Kidney glomerular epithelial cell (primary cell): ENCODE data around the gene DOCK4.

Experiments used
- DNase-seq: peaks from one replicate; lab custom pipeline; 2025; lab: John Stamatoyannopoulos, UW

The DOCK4 gene

GRCh38 chr7:112007185-112007584 is 199.0 kb downstream of the DOCK4 start:
- no peak for DNase-seq

GRCh38 chr7:112006071-112006470 is 200.1 kb downstream of the DOCK4 start:
- DNase-seq = no peak

DNA sequence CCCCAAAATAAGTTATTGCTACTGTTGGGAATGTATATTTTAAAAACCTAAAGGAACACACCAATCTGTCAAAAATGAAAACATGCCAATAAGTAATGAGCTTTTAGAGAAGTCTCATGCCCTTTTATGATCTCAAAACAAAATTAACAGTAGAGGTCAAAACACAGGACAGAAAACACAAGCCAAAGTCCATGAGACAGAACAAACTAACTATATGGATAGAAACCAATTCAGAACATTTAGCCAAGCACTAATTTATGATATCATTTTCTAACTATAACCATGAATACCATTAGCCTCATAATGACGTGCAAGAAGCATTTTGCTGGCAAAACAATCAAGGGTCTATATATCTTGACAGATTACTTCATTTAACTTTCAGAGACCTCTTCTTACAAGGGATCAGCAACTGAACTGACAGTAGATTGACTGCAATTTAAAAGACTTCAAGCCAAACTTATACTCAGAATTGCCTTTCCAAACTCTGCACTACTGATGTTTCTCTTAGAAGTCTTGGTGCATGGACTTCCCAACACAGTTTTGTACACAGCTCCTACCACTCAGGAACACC is 200.9 kb downstream of the DOCK4 start:
- DNase-seq = no peak

DNA sequence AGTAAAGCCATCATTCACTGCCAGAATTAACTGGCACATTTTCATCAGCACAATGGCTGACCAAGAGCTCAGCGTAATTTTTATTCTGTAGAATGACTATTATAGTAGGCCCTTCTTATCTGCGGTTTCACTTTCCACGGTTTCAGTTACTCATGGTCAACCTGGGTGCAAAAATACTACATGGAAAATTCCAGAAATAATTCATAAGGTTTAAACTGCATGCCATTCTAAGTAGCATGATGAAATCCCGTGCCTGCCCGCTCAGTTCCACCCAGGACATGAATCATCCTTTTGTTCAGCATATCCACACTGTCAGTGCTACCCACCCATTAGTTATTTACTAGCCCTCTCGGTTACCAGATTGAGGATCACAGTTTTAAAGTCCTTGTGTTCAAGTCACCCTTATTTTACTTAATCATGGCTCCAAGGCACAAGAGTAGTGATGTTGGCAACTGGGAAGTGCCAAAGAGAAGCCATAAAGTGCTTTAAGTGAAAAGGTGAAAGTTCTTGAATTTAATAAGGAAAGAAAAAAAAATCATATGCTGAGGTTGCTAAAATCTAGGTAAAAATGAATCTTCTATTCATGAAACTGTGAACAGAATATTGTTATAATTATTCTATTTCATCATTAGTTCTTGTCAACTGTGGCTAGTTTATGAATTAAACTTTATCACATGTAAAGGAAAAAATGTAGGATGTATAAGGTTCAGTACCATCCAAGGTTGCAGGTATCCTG is 204.9 kb downstream of the DOCK4 start:
- DNase-seq = peak; percentile 87

DNA sequence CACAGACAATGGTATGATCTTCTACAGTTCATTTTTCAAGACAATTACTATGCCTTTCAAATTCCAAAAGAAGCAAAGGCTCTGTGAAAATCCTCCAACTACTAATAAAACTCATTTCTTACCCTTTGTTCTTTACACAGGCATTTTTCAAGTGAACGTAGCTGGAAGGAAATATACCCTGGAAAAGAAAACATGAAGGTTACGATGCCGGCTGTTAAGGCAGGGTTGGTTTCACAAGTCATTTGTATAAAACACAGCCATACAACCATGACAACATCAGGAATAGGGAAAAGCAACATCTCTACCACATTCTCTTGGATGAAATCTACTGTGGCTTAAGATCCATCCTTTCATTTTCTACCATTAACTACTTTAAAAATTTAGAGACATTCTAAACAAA is 207.9 kb downstream of the DOCK4 start:
- DNase-seq = no peak

- DNase-seq = no peak
Measured at GRCh38 chr7:111997546-111997945, 208.7 kb downstream of the DOCK4 start.

DNA sequence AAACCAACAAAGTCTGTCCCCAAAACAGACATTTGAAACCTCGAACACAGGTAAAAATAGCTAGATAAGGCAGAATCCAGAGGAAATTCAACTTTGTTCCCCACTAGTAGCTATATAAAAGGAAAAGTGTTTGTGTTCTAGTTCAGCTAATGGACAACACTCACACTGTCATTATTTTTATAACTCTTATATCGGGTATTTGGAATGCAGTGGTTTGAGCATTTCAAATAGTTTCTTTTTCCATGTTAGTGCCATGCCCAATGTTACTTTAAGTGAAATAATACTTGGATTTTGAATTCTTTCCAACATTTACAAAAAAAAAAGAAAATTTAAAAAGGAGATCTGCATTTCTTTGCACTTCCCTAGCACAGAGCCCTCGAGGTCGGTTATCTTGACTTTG is 213.6 kb downstream of the DOCK4 start:
- DNase-seq = peak; percentile 13

- no peak for DNase-seq
Measured at GRCh38 chr7:111990643-111991042, 215.6 kb downstream of the DOCK4 start.

- DNase-seq = no peak
Measured at GRCh38 chr7:111987886-111988285, 218.3 kb downstream of the DOCK4 start.

GRCh38 chr7:111987115-111987826 is 218.9 kb downstream of the DOCK4 start:
- DNase-seq = no peak

GRCh38 chr7:111986601-111987000 is 219.6 kb downstream of the DOCK4 start:
- DNase-seq = no peak

GRCh38 chr7:111985798-111986197 is 220.4 kb downstream of the DOCK4 start:
- no peak for DNase-seq

GRCh38 chr7:111982804-111983203 is 223.4 kb downstream of the DOCK4 start:
- peak; percentile 51 for DNase-seq

DNA sequence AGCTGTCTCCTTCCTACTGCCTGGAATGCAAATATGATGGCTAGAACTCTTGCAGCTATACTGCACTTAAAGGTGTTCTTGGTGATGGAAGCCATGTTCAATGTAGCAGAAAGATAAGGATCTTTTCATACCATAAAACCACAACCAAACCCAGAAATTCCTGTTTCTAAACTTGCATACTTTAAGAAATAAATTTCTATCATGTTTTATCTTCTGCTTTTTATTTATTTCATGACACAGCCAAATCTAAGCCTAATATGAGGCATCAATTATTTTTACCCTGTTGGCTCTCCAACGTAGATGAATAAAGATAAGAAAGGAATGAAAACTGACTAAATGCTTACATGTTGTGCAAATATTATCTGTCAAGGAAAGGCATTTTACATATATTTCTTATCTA is 224.1 kb downstream of the DOCK4 start:
- DNase-seq = no peak

- DNase-seq = no peak
Measured at GRCh38 chr7:111980725-111981124, 225.5 kb downstream of the DOCK4 start.

- no peak for DNase-seq
Measured at GRCh38 chr7:111975346-111975745, 230.9 kb downstream of the DOCK4 start.

- DNase-seq = no peak
Measured at GRCh38 chr7:111960984-111961383, 245.2 kb downstream of the DOCK4 start.

DNA sequence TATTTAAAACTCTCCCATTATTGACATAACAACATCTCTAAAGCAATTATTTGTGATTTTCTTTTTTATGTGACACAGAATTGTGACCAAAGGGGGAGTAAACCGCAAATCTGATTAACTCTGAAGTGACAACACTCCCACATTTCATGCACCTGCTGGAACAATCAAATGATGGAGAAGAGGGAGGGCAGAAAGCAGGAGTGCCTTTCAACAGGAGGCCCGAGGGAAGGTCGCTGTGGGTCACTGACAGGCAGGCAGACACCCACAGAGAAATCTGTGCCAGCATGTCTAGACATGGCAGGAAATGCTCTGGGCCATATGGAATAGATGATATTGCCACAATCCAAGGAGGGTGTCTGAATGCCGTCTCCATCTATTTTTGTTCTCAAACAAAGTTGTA is 247.3 kb downstream of the DOCK4 start:
- peak; percentile 30 for DNase-seq

DNA sequence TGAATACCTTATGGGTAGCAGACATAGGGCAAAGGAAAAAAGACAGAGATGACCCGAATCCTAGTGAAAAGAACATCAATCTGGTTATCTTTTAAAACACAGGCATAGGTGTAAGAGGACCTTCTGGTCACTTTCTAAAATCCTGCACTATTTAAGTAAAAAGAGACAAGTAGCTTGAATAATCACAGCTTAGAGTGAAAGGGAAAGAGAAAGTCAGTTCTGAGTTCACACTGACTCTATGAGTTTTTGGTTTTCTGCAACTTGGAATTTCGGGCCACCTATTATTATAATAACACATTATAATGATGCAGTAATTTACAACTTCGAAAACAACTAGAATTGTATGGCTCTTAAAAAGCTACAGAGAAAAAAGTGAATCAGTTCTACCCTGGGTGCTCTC is 247.8 kb downstream of the DOCK4 start:
- no peak for DNase-seq

DNA sequence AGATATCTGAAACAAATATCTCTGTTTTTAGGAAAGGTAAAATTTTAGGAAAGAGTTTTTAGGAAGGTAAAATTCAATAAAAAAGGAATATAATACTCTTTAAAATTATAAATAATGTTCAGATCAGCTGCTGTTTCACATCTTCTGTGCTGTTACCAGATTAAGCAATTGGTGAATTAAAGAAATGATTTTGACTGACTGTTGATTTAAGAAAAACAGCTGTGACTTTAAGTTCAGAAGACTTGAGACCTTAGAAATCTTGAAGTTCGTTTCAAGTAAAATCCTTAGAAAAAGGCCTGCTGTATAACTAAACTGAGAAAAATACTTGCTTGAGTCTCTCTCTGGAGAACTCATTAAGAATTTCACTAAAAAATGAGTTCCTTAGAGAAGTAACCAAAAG is 250.6 kb downstream of the DOCK4 start:
- DNase-seq = no peak

DNA sequence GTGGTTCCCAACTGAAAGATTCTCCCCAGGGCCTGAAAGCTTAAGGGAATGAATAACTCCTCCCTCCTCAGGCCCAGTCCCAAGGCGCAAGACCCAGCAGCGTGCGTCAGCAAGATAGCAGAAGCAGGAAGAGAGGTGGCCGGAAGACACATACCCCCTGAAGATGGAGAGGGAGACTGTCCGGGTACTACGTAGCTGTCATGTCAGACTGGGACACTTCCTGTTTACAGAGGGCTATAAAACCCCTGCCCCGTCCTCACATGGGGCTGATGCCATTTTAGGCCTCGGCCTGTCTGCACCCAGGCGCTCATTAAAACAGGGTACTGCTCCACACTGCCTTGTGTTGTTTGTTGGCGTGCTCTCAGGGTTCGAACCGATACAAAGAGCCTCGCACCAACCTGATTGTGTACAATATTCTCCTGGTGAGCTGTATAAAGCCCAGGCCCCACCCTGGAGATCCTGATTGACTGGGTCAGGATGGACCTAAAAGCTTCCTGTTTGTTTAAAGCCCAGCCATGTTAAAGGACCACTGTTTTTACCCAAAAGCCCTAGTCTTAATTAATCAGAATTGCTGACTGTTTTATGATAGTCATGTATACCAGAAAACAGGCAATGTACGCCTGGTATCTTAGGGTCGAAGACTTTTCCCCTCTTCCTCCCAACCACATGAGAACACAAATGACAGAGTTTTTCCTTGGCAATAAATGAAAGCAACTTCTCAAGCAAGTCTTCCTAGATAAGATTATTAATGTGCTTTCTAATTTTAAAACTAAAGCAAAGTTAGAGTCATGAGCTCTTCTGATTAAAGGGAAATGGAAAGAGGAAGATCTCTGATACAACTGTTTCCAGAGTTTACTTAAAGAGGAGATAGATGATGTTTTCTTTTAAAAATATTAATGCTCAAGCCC is 251.5 kb downstream of the DOCK4 start:
- DNase-seq = no peak

DNA sequence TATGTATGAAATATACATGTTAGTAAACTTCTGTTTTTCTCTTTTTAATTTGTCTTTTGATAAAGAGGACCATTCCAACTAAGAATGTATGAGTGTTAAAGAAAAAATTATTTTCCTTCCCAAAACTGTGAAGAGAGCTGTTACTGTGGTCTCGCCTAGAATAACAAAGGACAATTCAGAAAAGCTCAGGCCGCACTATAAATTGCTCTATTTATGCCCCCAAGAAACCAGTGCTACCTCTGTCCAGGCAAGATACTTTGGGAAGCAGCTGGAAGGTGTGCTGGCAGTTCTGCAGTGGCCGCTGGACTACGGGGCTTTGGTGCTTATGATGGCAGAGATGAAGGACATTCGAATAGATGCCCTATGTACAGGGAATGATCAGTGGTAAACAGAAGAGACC is 252.1 kb downstream of the DOCK4 start:
- DNase-seq = no peak
